Measurements from ENCODE around the gene GIMAP5.

- TF ChIP-seq, protein P1, sequence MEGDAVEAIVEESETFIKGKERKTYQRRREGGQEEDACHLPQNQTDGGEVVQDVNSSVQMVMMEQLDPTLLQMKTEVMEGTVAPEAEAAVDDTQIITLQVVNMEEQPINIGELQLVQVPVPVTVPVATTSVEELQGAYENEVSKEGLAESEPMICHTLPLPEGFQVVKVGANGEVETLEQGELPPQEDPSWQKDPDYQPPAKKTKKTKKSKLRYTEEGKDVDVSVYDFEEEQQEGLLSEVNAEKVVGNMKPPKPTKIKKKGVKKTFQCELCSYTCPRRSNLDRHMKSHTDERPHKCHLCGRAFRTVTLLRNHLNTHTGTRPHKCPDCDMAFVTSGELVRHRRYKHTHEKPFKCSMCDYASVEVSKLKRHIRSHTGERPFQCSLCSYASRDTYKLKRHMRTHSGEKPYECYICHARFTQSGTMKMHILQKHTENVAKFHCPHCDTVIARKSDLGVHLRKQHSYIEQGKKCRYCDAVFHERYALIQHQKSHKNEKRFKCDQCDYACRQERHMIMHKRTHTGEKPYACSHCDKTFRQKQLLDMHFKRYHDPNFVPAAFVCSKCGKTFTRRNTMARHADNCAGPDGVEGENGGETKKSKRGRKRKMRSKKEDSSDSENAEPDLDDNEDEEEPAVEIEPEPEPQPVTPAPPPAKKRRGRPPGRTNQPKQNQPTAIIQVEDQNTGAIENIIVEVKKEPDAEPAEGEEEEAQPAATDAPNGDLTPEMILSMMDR (IDR thresholded peaks at IDR 0.05), result no peak
- no peak for TF ChIP-seq CREB1 (CRISPR knock-in tag; IDR thresholded peaks at IDR 0.05)
- TF ChIP-seq FOXK1 (CRISPR knock-in tag; IDR thresholded peaks at IDR 0.05), result no peak
- no peak for TF ChIP-seq SP1 (CRISPR knock-in tag; conservative IDR thresholded peaks at IDR 0.05)
- TF ChIP-seq JUN (CRISPR knock-in tag; IDR thresholded peaks at IDR 0.05), result no peak
- no peak for TF ChIP-seq HMGA2 (CRISPR knock-in tag; IDR thresholded peaks at IDR 0.05)
- TF ChIP-seq ESRRA (CRISPR knock-in tag; IDR thresholded peaks at IDR 0.05; ENCODE audit: borderline replicate concordance), result no peak
- TF ChIP-seq ATF1 (CRISPR knock-in tag; IDR thresholded peaks at IDR 0.05), result no peak
- TF ChIP-seq ZNF138 (CRISPR knock-in tag; conservative IDR thresholded peaks at IDR 0.05), result no peak
- TF ChIP-seq ETV6 (CRISPR knock-in tag; IDR thresholded peaks at IDR 0.05), result no peak
- TF ChIP-seq TCF7 (CRISPR knock-in tag; IDR thresholded peaks at IDR 0.05; ENCODE audit: low read depth), result no peak
- TF ChIP-seq USF2 (CRISPR knock-in tag; IDR thresholded peaks at IDR 0.05), result no peak
These were observed 7.9 kb downstream of the GIMAP5 start for GRCh38 chr7:150745086-150745485.
